Cardiac fibroblast (primary cell): ENCODE results near the gene OR8B12.
A peak's percentile ranks its signal among the peaks of the same experiment; 100 is the strongest.

Experiments used
- DNase-seq, 2 donors: peaks; one replicate each; pipeline versions ENCODE4 v3.0.0 to v3.0.0-alpha.2; 2010; ENCODE audit warnings: low read depth in 2 of 2
- H3K4me3 ChIP-seq, 2 donors: replicated peaks in 1 of 2; 1 replicate in 1 of 2; 2 replicates in 1 of 2; pipeline ENCODE4 v1.5.1; 2011; ENCODE audit warnings: low read depth in 2 of 2, low read length in 2 of 2, mild to moderate bottlenecking in 2 of 2, moderate library complexity in 1 of 2
- CTCF ChIP-seq: IDR thresholded peaks from one replicate; pipeline ENCODE4 v1.5.1; 2011; ENCODE audit warnings: low read depth, mild to moderate bottlenecking, low read length, inconsistent platforms

Gene OR8B12

GRCh38 chr11:124543554-124543953, at the start of gene OR8B12:
TSS of gene OR8B12 (minus strand) at chr11:124543654. CDS start at chr11:124543654, 0 bp downstream.
- no peak for DNase-seq
- no peak for TF ChIP-seq CTCF
- no peak within 1 kb of the TSS for H3K4me3 ChIP-seq

DNA sequence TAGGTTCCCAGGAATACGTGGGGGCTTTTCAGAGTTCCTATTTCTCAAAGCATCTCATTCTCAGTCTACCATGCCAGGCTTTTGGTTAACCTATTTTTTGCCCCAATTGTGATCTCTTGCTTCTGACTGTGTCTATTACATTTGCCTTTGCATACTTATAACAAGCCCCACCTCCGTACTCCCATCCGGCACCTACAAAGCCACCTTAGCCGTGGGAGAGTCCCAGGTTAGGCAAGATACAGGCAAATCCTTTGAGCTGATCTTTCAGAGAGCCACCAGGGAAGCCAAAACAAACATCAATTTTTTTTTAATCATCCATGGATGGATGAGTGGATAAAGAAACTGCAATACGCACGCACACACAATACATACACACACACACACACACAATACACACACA, 49.2 kb upstream of the OR8B12 start:
- no peak overlapping the region for H3K4me3 ChIP-seq
- DNase-seq: no peak
- no peak for TF ChIP-seq CTCF

DNA sequence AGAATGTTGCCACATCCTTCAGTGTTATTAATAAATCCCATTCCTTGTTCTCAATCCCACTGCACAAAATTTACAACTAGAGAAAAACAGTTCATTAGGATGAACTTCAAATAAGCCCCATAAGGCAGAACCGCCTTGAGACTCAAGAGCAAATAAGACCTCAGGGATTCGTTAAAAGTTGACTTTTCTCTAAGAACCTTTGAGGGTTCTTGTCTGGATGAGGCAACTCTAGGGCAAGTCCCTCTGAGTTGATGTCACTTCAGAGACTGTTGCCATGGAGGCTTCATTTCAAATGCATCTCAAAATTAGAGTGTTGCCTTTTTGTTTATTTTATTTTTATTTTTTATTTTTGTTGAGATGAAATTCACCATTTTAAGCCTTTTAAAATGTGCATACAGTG, 48.0 kb upstream of the OR8B12 start:
- H3K4me3 ChIP-seq: no peak overlapping the region
- TF ChIP-seq CTCF: no peak
- DNase-seq: no peak

DNA sequence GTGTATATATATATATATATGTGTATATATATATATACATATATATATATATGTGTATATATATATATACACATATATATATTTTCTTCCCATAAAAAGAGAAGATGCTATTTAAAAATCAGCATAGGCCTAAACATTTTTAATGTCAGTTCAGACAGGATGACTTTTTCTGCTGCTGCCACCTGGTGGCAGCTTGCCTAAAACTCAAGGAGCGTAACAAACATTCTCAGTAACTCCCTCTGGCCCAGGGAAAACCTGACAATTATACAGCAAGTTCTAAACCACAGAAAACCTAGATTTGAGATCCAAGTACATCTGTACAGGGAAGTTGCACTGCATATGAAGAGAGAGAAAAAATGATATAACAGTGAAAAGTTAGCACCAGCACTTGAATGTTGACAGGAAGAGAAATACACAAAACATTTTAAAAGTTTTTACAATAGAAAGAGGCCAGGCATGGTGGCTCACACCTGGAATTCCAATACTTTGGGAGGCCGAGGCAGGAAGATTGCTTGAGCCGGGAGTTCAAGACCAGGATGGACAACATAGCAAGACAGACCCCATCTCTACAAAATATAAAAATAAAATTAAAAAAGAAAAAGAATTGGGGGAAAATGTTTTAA, 42.9 kb upstream of the OR8B12 start:
- H3K4me3 ChIP-seq: no peak overlapping the region

DNA sequence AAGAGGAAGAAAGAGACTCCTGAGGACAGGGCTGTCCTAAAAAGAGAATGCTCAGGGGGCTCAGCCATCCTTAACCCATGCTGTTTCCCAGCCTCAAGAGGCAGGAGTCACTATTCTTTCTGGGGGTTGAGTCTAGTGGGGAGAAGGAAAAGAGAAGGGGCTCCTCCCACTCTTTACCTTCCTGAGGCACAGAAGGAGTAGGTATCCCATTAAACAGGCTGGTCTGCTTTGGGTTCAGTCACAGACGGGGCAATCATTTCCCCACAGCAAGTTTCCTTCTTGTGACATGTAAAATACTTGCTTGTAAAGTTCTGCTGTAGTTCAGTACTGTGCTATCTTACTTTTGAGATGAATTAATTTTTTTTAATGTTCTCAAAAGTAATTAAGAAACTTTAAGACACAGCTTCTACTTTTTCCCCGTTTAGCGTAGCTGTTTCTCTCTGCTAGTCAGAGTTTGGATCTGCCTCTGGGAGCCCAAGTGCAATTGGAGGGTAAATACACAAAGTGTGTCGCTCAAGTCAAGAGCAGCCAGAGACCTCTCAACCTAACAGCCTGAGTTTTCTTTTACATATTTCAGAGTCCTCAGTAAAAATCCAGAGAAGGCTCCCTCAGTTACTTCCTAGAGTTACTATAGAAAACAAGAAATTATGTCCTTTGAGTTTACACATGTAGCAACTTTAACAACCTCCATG, 41.4 kb upstream of the OR8B12 start:
- no peak for TF ChIP-seq CTCF
- no peak overlapping the region for H3K4me3 ChIP-seq

More for the DNA sequence above, 42.9 kb upstream of the OR8B12 start:
- peak; percentile 79 to 80 for DNase-seq
- TF ChIP-seq CTCF: peak; percentile 68

DNA sequence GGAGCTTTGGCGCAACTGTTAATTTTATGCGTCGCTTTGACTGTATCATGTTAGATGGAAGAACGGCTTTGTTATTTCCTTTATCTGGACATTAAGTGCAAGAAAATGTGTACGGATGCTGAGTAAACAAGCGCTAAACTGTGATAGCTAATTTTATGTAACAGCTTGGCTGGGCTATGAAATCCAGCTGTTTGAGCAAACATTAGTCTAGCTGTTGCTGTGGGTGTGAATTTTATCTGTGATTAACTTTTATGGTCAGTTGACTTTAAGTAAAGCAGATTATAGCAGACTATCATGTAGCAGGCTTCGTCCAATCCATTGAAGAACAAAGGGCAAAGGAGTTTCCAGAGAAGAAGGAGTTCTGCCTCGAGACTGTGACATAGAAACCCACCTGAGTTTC, 40.3 kb upstream of the OR8B12 start:
- DNase-seq: no peak
- H3K4me3 ChIP-seq: no peak overlapping the region
- no peak for TF ChIP-seq CTCF

More for the DNA sequence above, 41.4 kb upstream of the OR8B12 start:
- DNase-seq: no peak
